Endodermal cell (in vitro differentiated cells): Measurements from ENCODE around the gene PTPRM. TPM values are rescaled to one million over a fixed set of nuclear protein-coding genes. Genes with fewer than 3 reads are reported as not detected.

ENCODE experiments used
- DNase-seq: peaks from one replicate; pipeline ENCODE4 v3.0.0-alpha.2; 2017
- H3K27ac ChIP-seq: 2 replicates; pipeline ENCODE4 v1.5.1; 2013; ENCODE audit warnings: mild to moderate bottlenecking, low read depth, low read length, moderate library complexity
- H3K27me3 ChIP-seq: 2 replicates; pipeline ENCODE4 v1.6.1; 2013; ENCODE audit warnings: mild to moderate bottlenecking, low read length, moderate library complexity; ENCODE audit not compliant: insufficient read depth, control insufficient read depth, poor library complexity, severe bottlenecking
- H3K36me3 ChIP-seq: 2 replicates; pipeline ENCODE4 v1.7.0; 2013; ENCODE audit warnings: mild to moderate bottlenecking, low read length, moderate library complexity; ENCODE audit not compliant: control insufficient read depth, insufficient read depth
- H3K4me1 ChIP-seq: one replicate; pipeline ENCODE4 v1.7.0; 2013; ENCODE audit warnings: low read length; ENCODE audit not compliant: control insufficient read depth, insufficient read depth
- H3K4me3 ChIP-seq: 2 replicates; pipeline ENCODE4 v1.5.1; 2013; ENCODE audit warnings: mild to moderate bottlenecking, low read length, moderate library complexity
- H3K9ac ChIP-seq: 2 replicates; pipeline ENCODE4 v1.6.1; 2013; ENCODE audit warnings: mild to moderate bottlenecking, low read length, moderate library complexity; ENCODE audit not compliant: poor library complexity, severe bottlenecking; ENCODE audit errors: extremely low read depth
- H3K9me3 ChIP-seq: 2 replicates; pipeline ENCODE4 v1.6.1; 2013; ENCODE audit warnings: mild to moderate bottlenecking, low read length, moderate library complexity; ENCODE audit not compliant: control insufficient read depth
- H3K27ac Mint-ChIP-seq: 2 replicates; pipeline ENCODE4 v1.8.0; 2020; ENCODE audit warnings: mixed read lengths
- H3K27me3 Mint-ChIP-seq: 2 replicates; pipeline ENCODE4 v1.8.0; 2021; ENCODE audit warnings: mild to moderate bottlenecking, mixed read lengths; ENCODE audit not compliant: insufficient read depth
- H3K36me3 Mint-ChIP-seq: 2 replicates; pipeline ENCODE4 v1.8.0; 2020; ENCODE audit warnings: low read depth, mixed read lengths
- H3K4me1 Mint-ChIP-seq: 2 replicates; pipeline ENCODE4 v1.8.0; 2020; ENCODE audit warnings: mixed read lengths
- H3K4me3 Mint-ChIP-seq: 2 replicates; pipeline ENCODE4 v1.8.0; 2020; ENCODE audit warnings: mild to moderate bottlenecking, moderate library complexity, mixed read lengths
- H3K9me3 Mint-ChIP-seq: 2 replicates; pipeline ENCODE4 v1.8.0; 2020; ENCODE audit warnings: mild to moderate bottlenecking, mixed read lengths
- CTCF ChIP-seq: fragments of 200-600 bp; sonication (generic); conservative IDR thresholded peaks from 2 replicates; pipeline ENCODE4 v1.5.0; 2021; ENCODE audit warnings: antibody characterized with exemption, mild to moderate bottlenecking
- WGBS, 2 experiments: methylation state at CpG; one replicate each; pipeline versions ENCODE4 v1.1.5 to v1.1.7; 2013; ENCODE audit warnings: missing lambda C conversion rate in 2 of 2, mixed read lengths in 1 of 2; ENCODE audit not compliant: insufficient coverage in 1 of 2, insufficient read length in 1 of 2; 5-methylcytosine and 5-hydroxymethylcytosine counted together
- total RNA-seq, 2 donors: library from RNA; stranded (reverse); fragmentation: NEBNext Ultra II Directional in 1 of 2; extraction: Animal tissue kit (Norgen Biotek cat#: 25700) in 1 of 2; gene quantifications; 2 replicates in 1 of 2; 3 replicates in 1 of 2; pipeline ENCODE4 v1.2.1, GENCODE V29; 2021

PTPRM gene
- total RNA-seq, 2 donors from 2014 or later: 47.2 to 57.6 TPM

- WGBS, 2 experiments: 95 to 100% methylated on average over 1 to 4 of the region's 4 CpGs
- no peaks in the 10 kb centered on the region for H3K27me3 Mint-ChIP-seq
These were observed 12.9 kb downstream of the PTPRM start for GRCh38 chr18:7579918-7580542.

GRCh38 chr18:7584646-7585275, 17.6 kb downstream of the PTPRM start:
- Mint-ChIP-seq H3K27ac (peak overlapping the region; percentile 72), H3K36me3 (peaks cover 5% of the 10 kb centered on the region), H3K4me1 (peaks cover 45% of the 10 kb centered on the region), H3K27me3 (no peaks in the 10 kb centered on the region), H3K4me3 (no peak overlapping the region), H3K9me3 (peaks cover 3% of the 10 kb centered on the region)
- Histone ChIP-seq H3K9ac (no peak overlapping the region), H3K9me3 (peaks cover 7% of the 10 kb centered on the region), H3K27me3 (no peaks in the 10 kb centered on the region), H3K4me1 (peaks cover 16% of the 10 kb centered on the region), H3K36me3 (peaks cover 6% of the 10 kb centered on the region), H3K27ac (peak overlapping the region; percentile 83), H3K4me3 (no peak overlapping the region)
- peak; percentile 49 for TF ChIP-seq CTCF
- DNase-seq: no peak
- 63 to 78% methylated on average over 6 to 7 of the region's 7 CpGs for WGBS, 2 experiments

More at GRCh38 chr18:7579918-7580542, 12.9 kb downstream of the PTPRM start:
- H3K27me3 ChIP-seq: no peaks in the 10 kb centered on the region
- Mint-ChIP-seq H3K9me3 (peaks cover 3% of the 10 kb centered on the region), H3K4me3 (no peak overlapping the region), H3K4me1 (peaks cover 59% of the 10 kb centered on the region), H3K27ac (no peak overlapping the region), H3K36me3 (peaks cover 5% of the 10 kb centered on the region)
- TF ChIP-seq CTCF: no peak
- H3K9me3 ChIP-seq: peaks cover 7% of the 10 kb centered on the region
- no peak overlapping the region for H3K4me3 ChIP-seq
- peaks cover 22% of the 10 kb centered on the region for H3K4me1 ChIP-seq
- H3K27ac ChIP-seq: no peak overlapping the region
- H3K36me3 ChIP-seq: peaks cover 6% of the 10 kb centered on the region
- DNase-seq: no peak
- H3K9ac ChIP-seq: no peak overlapping the region

GRCh38 chr18:7585276-7585670, 18.2 kb downstream of the PTPRM start:
- 95 to 100% methylated on average over 2 to 4 of the region's 4 CpGs for WGBS, 2 experiments
- Histone ChIP-seq H3K9me3 (peaks cover 7% of the 10 kb centered on the region), H3K27me3 (no peaks in the 10 kb centered on the region), H3K4me3 (no peak overlapping the region), H3K36me3 (peaks cover 6% of the 10 kb centered on the region), H3K4me1 (peaks cover 16% of the 10 kb centered on the region), H3K27ac (peak overlapping the region; percentile 83), H3K9ac (no peak overlapping the region)
- no peak for TF ChIP-seq CTCF
- no peak for DNase-seq
- H3K27me3 Mint-ChIP-seq: no peaks in the 10 kb centered on the region
- no peak overlapping the region for H3K4me3 Mint-ChIP-seq
- H3K36me3 Mint-ChIP-seq: peaks cover 5% of the 10 kb centered on the region
- H3K27ac Mint-ChIP-seq: peak overlapping the region; percentile 15
- H3K9me3 Mint-ChIP-seq: peaks cover 3% of the 10 kb centered on the region
- H3K4me1 Mint-ChIP-seq: peaks cover 48% of the 10 kb centered on the region
